Dermis blood vessel endothelial cell (primary cell): ENCODE results near the gene CREBBP. TPM values are rescaled to one million over a fixed set of nuclear protein-coding genes. Genes with fewer than 3 reads are reported as not detected.

ENCODE experiments used
- DNase-seq: peaks from one replicate; pipeline ENCODE4 v3.0.0; 2010
- total RNA-seq: library from RNA; depleted of rRNA; stranded (reverse); fragments of >200 nt; gene quantifications from 2 replicates; pipeline ENCODE4 v1.2.3, GENCODE V29; 2014

CREBBP gene
- total RNA-seq, 1 donor from 2014 or later = 19.2 TPM

- DNase-seq = peak; percentile 38
These were observed 1.1 kb downstream of the CREBBP start for GRCh38 chr16:3879258-3879886.

- DNase-seq = no peak
These were observed 1.9 kb downstream of the CREBBP start for GRCh38 chr16:3878610-3879009.

GRCh38 chr16:3876695-3877094 is 3.8 kb downstream of the CREBBP start:
- DNase-seq = no peak

GRCh38 chr16:3876160-3876559 is 4.4 kb downstream of the CREBBP start:
- no peak for DNase-seq

- no peak for DNase-seq
These were observed 5.5 kb downstream of the CREBBP start for GRCh38 chr16:3874794-3875692.

- DNase-seq = no peak
These were observed 6.3 kb downstream of the CREBBP start for GRCh38 chr16:3874242-3874641.

- DNase-seq = no peak
These were observed 6.9 kb downstream of the CREBBP start for GRCh38 chr16:3873482-3874173.

- DNase-seq = no peak
These were observed 8.2 kb downstream of the CREBBP start for GRCh38 chr16:3872216-3872895.

GRCh38 chr16:3868967-3869366 is 11.5 kb downstream of the CREBBP start:
- no peak for DNase-seq

GRCh38 chr16:3868556-3868955 is 12.0 kb downstream of the CREBBP start:
- no peak for DNase-seq

- DNase-seq = no peak
These were observed 13.6 kb downstream of the CREBBP start for GRCh38 chr16:3866703-3867431.

GRCh38 chr16:3865241-3865640 is 15.3 kb downstream of the CREBBP start:
- no peak for DNase-seq

- DNase-seq = no peak
These were observed 16.0 kb downstream of the CREBBP start for GRCh38 chr16:3864562-3864961.

GRCh38 chr16:3863587-3863986 is 16.9 kb downstream of the CREBBP start:
- DNase-seq = no peak

GRCh38 chr16:3861808-3862451 is 18.6 kb downstream of the CREBBP start:
- DNase-seq = peak; percentile 69

GRCh38 chr16:3859889-3860288 is 20.6 kb downstream of the CREBBP start:
- DNase-seq = no peak

- no peak for DNase-seq
These were observed 21.7 kb downstream of the CREBBP start for GRCh38 chr16:3858801-3859200.

- no peak for DNase-seq
These were observed 23.1 kb downstream of the CREBBP start for GRCh38 chr16:3857189-3858043.

GRCh38 chr16:3856367-3857141 is 24.0 kb downstream of the CREBBP start:
- DNase-seq = no peak
